K562 (cell line): ENCODE data around the gene TEFM. TPM values are rescaled to one million over a fixed set of nuclear protein-coding genes. Genes with fewer than 3 reads are reported as not detected.

Experiments used
- ARID3A ChIP-seq: IDR thresholded peaks from 2 replicates; pipeline ENCODE4 v1.6.1; 2012; ENCODE audit warnings: low read depth, low read length, improper control_type of control experiment, borderline replicate concordance
- BRCA1 ChIP-seq, 2 experiments: fragments of 450-650 bp in 1 of 2; sonication (generic) in 1 of 2; formaldehyde crosslinking in 1 of 2; IDR thresholded peaks; 2 replicates each; pipeline versions ENCODE4 v1.5.0 to v1.6.1; 2017 to 2020; ENCODE audit warnings: mild to moderate bottlenecking in 1 of 2, missing genetic modification reagents in 1 of 2
- EWSR1 ChIP-seq: fragments of 450-650 bp; IDR thresholded peaks from 2 replicates; pipeline ENCODE4 v1.6.1; 2018; ENCODE audit warnings: borderline replicate concordance, mild to moderate bottlenecking, low read depth, moderate library complexity; ENCODE audit not compliant: partially characterized antibody
- GMEB1 ChIP-seq: fragments of 250-450 bp; sonication (Bioruptor Pico); IDR thresholded peaks from 2 replicates; pipeline ENCODE4 v1.4.0; 2020; ENCODE audit warnings: mild to moderate bottlenecking
- HIVEP1 ChIP-seq: fragments of 250-450 bp; sonication (Bioruptor Pico); IDR thresholded peaks from 2 replicates; pipeline ENCODE4 v1.4.0; 2020; ENCODE audit warnings: mild to moderate bottlenecking
- MIER1 ChIP-seq: fragments of 450-650 bp; IDR thresholded peaks from 2 replicates; pipeline ENCODE4 v1.6.1; 2016; ENCODE audit warnings: antibody characterized with exemption, mild to moderate bottlenecking, low read depth
- MTF1 ChIP-seq: fragments of 250-450 bp; sonication (Bioruptor Pico); IDR thresholded peaks from 2 replicates; pipeline ENCODE4 v1.9.0; 2021; ENCODE audit warnings: moderate library complexity, mild to moderate bottlenecking, inconsistent platforms, borderline replicate concordance
- NCOA4 ChIP-seq: fragments of 450-650 bp; IDR thresholded peaks from 2 replicates; pipeline ENCODE4 v1.6.1; 2018; ENCODE audit warnings: mild to moderate bottlenecking; ENCODE audit not compliant: partially characterized antibody
- PHF21A ChIP-seq: fragments of 450-650 bp; IDR thresholded peaks from 2 replicates; pipeline ENCODE4 v1.6.1; 2017; ENCODE audit warnings: low read depth, borderline replicate concordance
- POLR2AphosphoS5 ChIP-seq: IDR thresholded peaks from 2 replicates; pipeline ENCODE4 v1.6.1; 2011; ENCODE audit warnings: mild to moderate bottlenecking, low read depth, low read length, moderate library complexity; ENCODE audit not compliant: control insufficient read depth, insufficient read depth
- RBM14 ChIP-seq: fragments of 200-400 bp; formaldehyde crosslinking; IDR thresholded peaks from 2 replicates; pipeline ENCODE4 v1.6.1; 2018; ENCODE audit warnings: low read depth, mild to moderate bottlenecking, low read length, moderate library complexity, borderline replicate concordance; ENCODE audit not compliant: insufficient read depth
- ZBTB33 ChIP-seq: sonication (generic); formaldehyde crosslinking; IDR thresholded peaks from 2 replicates; pipeline ENCODE4 v1.8.1; 2023; ENCODE audit warnings: mild to moderate bottlenecking, missing genetic modification reagents
- ZKSCAN8 ChIP-seq: fragments of 200-800 bp; sonication (Bioruptor generic); IDR thresholded peaks from 2 replicates; pipeline ENCODE4 v1.6.1; 2016; ENCODE audit warnings: missing genetic modification characterization, missing compliant biosample characterization
- ZNF146 ChIP-seq: IDR thresholded peaks from one replicate; pipeline ENCODE4 v1.6.1; 2018; ENCODE audit warnings: missing compliant biosample characterization; ENCODE audit not compliant: unreplicated experiment
- ZNF41 ChIP-seq: fragments of 250-450 bp; sonication (Bioruptor Pico); conservative IDR thresholded peaks from 2 replicates; pipeline ENCODE4 v1.4.0; 2020; ENCODE audit warnings: mild to moderate bottlenecking
- ZNF518B ChIP-seq: fragments of 250-450 bp; sonication (Bioruptor Pico); IDR thresholded peaks from 2 replicates; pipeline ENCODE4 v1.5.0; 2021; ENCODE audit warnings: mild to moderate bottlenecking, moderate library complexity
- ZNF561 ChIP-seq: fragments of 450-650 bp; formaldehyde crosslinking; conservative IDR thresholded peaks from 2 replicates; pipeline ENCODE4 v1.4.0; 2020; ENCODE audit warnings: mild to moderate bottlenecking, moderate library complexity
- polyA plus RNA-seq, 8 experiments: library from polyadenylated mRNA; depleted of rRNA in 4 of 8; stranded (reverse) in 5 of 8; unstranded in 3 of 8; fragments of >200 nt; fragmentation: Nextera tagmentation in 2 of 8; fragmentation: Illumina TruSeq in 1 of 8; extraction: Ambion mirVana in 2 of 8; extraction: Trizol in 1 of 8; gene quantifications; 2 replicates each; pipeline versions ENCODE4 v1.2.1 to v1.2.3, GENCODE V29; 2011 to 2014; ENCODE audit warnings: inconsistent platforms in 1 of 8, missing spikeins in 1 of 8
- total RNA-seq, 7 experiments: library from RNA; depleted of rRNA in 6 of 7; stranded (reverse); fragments of >200 nt in 6 of 7; fragmentation: Illumina TruSeq in 2 of 7; extraction: Trizol in 2 of 7; gene quantifications; 2 replicates each; pipeline versions ENCODE4 v1.2.1 to v1.2.3, GENCODE V29; 2011 to 2021; ENCODE audit warnings: low replicate concordance in 1 of 7

Gene TEFM
- total and polyA plus RNA-seq, 9 of the 15 experiments (the other 6 are each of a cell fraction or from before 2014, with no cell fraction given): 12.5 to 60.3 (median 23.3) TPM

- TF ChIP-seq RBM14 (no peak), ZBTB33 (CRISPR knock-in tag) (0 out of 2 replicates have a peak, but pooled peaks have one; percentile 32), ZNF146 (no peak), PHF21A (peak; percentile 48; the same call in 1 of the 2 replicates), POLR2AphosphoS5 (peak; percentile 82), BRCA1 (IDR thresholded peaks at IDR 0.05) (no peak), BRCA1 (CRISPR knock-in tag; IDR thresholded peaks at IDR 0.05) (no peak), ZKSCAN8 (CRISPR knock-in tag) (no peak), MIER1 (no peak), MTF1 (CRISPR knock-in tag) (no peak), NCOA4 (no peak), ZNF41 (CRISPR knock-in tag) (no peak), EWSR1 (no peak), ARID3A (no peak), ZNF561 (CRISPR knock-in tag) (0 out of 2 replicates have a peak, but pooled peaks have one; percentile 24), ZNF518B (no peak), HIVEP1 (CRISPR knock-in tag) (no peak), GMEB1 (peak; percentile 57; the same call in 1 of the 2 replicates)
Observed at GRCh38 chr17:30906101-30906911, at the start of gene TEFM (continued).
